Measurements from ENCODE around the gene BRMS1L. TPM values are rescaled to one million over a fixed set of nuclear protein-coding genes. Genes with fewer than 3 reads are reported as not detected.

The BRMS1L gene
- total and polyA plus RNA-seq, 2 of the 13 experiments (the other 11 are each of a cell fraction or from before 2014, with no cell fraction given): 21.1 to 23.8 TPM

DNA sequence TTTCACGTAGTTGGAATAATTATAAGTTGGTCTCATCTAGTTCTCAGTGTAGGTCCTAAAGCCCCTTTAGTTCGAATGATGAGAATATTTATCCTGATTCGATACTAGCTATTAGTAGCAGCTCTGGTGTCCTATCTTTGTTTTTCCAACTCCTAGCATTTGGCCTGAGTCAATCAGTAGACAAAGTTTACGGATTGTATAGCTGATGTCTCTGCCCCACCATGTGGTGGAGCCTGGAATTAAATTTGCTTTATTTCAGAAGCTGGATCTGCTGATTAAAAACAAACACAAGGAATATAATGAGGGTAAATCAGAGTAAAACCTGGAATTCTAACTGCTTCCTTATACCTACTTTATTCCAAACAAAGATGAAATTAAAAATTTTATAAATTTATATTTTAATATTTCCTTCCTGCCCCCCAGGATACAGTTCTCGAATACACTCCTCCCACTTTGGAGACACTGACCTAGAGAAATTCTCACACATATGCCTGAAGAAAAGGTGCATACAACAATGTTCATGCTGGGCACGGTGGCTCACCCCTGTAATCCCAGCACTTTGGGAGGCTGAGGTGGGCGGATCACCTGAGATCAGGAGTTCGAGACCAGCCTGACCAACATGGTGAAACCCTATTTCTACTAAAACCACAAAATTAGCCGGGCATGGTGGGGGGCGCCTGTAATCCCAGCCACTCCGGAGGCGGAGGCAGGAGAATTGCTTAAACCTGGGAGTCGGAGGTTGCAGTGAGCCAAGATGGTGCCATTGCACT lies 7.6 kb upstream of the BRMS1L start (continued):
- no peak for TF ChIP-seq NFKB2 (CRISPR knock-in tag; IDR thresholded peaks at IDR 0.05; ENCODE audit: borderline replicate concordance)
- no peak for TF ChIP-seq FOSL1 (CRISPR knock-in tag; IDR thresholded peaks at IDR 0.05; ENCODE audit: borderline replicate concordance)
- TF ChIP-seq ZNF841 (CRISPR knock-in tag; IDR thresholded peaks at IDR 0.05; ENCODE audit: borderline replicate concordance): no peak
- peak; percentile 48; the same call in 1 of the 2 replicates for TF ChIP-seq ZNF652 (CRISPR knock-in tag; IDR thresholded peaks at IDR 0.05; ENCODE audit: borderline replicate concordance, low read depth)
- peak in 1 of 2 experiments; percentile 77; a peak in 1 of 4 replicates for TF ChIP-seq KLF16 (CRISPR knock-in tag; IDR thresholded peaks at IDR 0.05)
- TF ChIP-seq ZNF251 (CRISPR knock-in tag; IDR thresholded peaks at IDR 0.05): no peak
- no peak for TF ChIP-seq ZNF337 (CRISPR knock-in tag; IDR thresholded peaks at IDR 0.05; ENCODE audit: borderline replicate concordance, low read depth)
- TF ChIP-seq ZNF501 (CRISPR knock-in tag; IDR thresholded peaks at IDR 0.05): no peak
- TF ChIP-seq, protein P1, sequence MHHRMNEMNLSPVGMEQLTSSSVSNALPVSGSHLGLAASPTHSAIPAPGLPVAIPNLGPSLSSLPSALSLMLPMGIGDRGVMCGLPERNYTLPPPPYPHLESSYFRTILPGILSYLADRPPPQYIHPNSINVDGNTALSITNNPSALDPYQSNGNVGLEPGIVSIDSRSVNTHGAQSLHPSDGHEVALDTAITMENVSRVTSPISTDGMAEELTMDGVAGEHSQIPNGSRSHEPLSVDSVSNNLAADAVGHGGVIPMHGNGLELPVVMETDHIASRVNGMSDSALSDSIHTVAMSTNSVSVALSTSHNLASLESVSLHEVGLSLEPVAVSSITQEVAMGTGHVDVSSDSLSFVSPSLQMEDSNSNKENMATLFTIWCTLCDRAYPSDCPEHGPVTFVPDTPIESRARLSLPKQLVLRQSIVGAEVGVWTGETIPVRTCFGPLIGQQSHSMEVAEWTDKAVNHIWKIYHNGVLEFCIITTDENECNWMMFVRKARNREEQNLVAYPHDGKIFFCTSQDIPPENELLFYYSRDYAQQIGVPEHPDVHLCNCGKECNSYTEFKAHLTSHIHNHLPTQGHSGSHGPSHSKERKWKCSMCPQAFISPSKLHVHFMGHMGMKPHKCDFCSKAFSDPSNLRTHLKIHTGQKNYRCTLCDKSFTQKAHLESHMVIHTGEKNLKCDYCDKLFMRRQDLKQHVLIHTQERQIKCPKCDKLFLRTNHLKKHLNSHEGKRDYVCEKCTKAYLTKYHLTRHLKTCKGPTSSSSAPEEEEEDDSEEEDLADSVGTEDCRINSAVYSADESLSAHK (CRISPR knock-in tag; IDR thresholded peaks at IDR 0.05; ENCODE audit: borderline replicate concordance): no peak
- 0 out of 2 replicates have a peak, but pooled peaks have one; percentile 27 for TF ChIP-seq ZNF572 (CRISPR knock-in tag; IDR thresholded peaks at IDR 0.05)
- no peak for TF ChIP-seq ZNF607 (CRISPR knock-in tag; IDR thresholded peaks at IDR 0.05; ENCODE audit: borderline replicate concordance)
- TF ChIP-seq, protein P2, sequence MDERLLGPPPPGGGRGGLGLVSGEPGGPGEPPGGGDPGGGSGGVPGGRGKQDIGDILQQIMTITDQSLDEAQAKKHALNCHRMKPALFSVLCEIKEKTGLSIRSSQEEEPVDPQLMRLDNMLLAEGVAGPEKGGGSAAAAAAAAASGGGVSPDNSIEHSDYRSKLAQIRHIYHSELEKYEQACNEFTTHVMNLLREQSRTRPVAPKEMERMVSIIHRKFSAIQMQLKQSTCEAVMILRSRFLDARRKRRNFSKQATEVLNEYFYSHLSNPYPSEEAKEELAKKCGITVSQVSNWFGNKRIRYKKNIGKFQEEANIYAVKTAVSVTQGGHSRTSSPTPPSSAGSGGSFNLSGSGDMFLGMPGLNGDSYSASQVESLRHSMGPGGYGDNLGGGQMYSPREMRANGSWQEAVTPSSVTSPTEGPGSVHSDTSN (CRISPR knock-in tag; IDR thresholded peaks at IDR 0.05): no peak
- TF ChIP-seq TP53 (CRISPR knock-in tag; conservative IDR thresholded peaks at IDR 0.05): no peak
- TF ChIP-seq, protein P3, sequence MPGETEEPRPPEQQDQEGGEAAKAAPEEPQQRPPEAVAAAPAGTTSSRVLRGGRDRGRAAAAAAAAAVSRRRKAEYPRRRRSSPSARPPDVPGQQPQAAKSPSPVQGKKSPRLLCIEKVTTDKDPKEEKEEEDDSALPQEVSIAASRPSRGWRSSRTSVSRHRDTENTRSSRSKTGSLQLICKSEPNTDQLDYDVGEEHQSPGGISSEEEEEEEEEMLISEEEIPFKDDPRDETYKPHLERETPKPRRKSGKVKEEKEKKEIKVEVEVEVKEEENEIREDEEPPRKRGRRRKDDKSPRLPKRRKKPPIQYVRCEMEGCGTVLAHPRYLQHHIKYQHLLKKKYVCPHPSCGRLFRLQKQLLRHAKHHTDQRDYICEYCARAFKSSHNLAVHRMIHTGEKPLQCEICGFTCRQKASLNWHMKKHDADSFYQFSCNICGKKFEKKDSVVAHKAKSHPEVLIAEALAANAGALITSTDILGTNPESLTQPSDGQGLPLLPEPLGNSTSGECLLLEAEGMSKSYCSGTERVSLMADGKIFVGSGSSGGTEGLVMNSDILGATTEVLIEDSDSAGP (CRISPR knock-in tag; IDR thresholded peaks at IDR 0.05; ENCODE audit: borderline replicate concordance): no peak
- TF ChIP-seq, protein P4, sequence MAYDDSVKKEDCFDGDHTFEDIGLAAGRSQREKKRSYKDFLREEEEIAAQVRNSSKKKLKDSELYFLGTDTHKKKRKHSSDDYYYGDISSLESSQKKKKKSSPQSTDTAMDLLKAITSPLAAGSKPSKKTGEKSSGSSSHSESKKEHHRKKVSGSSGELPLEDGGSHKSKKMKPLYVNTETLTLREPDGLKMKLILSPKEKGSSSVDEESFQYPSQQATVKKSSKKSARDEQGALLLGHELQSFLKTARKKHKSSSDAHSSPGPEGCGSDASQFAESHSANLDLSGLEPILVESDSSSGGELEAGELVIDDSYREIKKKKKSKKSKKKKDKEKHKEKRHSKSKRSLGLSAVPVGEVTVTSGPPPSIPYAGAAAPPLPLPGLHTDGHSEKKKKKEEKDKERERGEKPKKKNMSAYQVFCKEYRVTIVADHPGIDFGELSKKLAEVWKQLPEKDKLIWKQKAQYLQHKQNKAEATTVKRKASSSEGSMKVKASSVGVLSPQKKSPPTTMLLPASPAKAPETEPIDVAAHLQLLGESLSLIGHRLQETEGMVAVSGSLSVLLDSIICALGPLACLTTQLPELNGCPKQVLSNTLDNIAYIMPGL (CRISPR knock-in tag; IDR thresholded peaks at IDR 0.05; ENCODE audit: borderline replicate concordance in 1 of 2, low read depth in 1 of 2): peak; percentile 50 to 84; a peak in 3 of 4 replicates
- TF ChIP-seq, protein P5, sequence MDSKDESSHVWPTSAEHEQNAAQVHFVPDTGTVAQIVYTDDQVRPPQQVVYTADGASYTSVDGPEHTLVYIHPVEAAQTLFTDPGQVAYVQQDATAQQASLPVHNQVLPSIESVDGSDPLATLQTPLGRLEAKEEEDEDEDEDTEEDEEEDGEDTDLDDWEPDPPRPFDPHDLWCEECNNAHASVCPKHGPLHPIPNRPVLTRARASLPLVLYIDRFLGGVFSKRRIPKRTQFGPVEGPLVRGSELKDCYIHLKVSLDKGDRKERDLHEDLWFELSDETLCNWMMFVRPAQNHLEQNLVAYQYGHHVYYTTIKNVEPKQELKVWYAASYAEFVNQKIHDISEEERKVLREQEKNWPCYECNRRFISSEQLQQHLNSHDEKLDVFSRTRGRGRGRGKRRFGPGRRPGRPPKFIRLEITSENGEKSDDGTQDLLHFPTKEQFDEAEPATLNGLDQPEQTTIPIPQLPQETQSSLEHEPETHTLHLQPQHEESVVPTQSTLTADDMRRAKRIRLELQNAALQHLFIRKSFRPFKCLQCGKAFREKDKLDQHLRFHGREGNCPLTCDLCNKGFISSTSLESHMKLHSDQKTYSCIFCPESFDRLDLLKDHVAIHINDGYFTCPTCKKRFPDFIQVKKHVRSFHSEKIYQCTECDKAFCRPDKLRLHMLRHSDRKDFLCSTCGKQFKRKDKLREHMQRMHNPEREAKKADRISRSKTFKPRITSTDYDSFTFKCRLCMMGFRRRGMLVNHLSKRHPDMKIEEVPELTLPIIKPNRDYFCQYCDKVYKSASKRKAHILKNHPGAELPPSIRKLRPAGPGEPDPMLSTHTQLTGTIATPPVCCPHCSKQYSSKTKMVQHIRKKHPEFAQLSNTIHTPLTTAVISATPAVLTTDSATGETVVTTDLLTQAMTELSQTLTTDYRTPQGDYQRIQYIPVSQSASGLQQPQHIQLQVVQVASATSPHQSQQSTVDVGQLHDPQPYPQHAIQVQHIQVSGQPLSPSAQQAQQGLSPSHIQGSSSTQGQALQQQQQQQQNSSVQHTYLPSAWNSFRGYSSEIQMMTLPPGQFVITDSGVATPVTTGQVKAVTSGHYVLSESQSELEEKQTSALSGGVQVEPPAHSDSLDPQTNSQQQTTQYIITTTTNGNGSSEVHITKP (CRISPR knock-in tag; IDR thresholded peaks at IDR 0.05; ENCODE audit: low read depth): no peak
- no peak for TF ChIP-seq CC2D1A (CRISPR knock-in tag; IDR thresholded peaks at IDR 0.05)

Data from HepG2 (cell line).